Aortic smooth muscle cell (primary cell): ENCODE data around the gene IFI27. TPM values are rescaled to one million over a fixed set of nuclear protein-coding genes. Genes with fewer than 3 reads are reported as not detected.

Experiments used
- total RNA-seq: library from RNA; depleted of rRNA; stranded (reverse); fragments of >200 nt; gene quantifications from 2 replicates; pipeline ENCODE4 v1.2.3, GENCODE V29; 2014

Gene IFI27
- total RNA-seq: 10.0 and 17.7 TPM in 2 replicates

DNA sequence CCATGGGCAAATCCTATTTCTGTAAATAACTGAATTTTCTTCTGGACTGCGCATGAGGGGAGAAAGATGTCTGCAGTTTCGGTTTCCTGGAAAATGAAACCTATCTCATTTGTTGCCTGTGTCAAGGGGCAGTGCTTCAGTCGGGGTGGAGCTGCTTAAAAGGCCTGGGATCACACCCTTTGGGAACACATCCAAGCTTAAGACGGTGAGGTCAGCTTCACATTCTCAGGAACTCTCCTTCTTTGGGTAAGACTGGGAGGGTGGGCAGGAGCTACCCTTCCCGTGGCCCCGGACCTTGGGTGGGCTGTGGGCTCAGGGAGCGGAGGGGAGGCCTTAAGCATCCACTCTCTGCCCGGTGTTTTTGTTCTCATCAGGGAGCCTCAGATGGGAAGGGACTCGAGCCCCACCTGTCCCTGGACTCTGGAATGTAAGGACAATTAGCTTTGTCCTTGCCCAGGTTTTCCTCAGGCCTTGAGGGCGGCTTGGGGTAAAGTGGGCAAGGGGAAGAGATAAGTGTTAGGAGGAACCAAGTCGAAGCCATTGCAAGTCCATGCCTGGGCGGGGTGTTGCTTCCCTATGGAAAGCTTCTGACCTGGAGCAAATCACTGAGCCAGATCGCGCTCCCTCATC is at the start of gene IFI27:
Gene IFI27, plus strand, starts transcription at position 185 of the 630 bp plus-strand sequence.

DNA sequence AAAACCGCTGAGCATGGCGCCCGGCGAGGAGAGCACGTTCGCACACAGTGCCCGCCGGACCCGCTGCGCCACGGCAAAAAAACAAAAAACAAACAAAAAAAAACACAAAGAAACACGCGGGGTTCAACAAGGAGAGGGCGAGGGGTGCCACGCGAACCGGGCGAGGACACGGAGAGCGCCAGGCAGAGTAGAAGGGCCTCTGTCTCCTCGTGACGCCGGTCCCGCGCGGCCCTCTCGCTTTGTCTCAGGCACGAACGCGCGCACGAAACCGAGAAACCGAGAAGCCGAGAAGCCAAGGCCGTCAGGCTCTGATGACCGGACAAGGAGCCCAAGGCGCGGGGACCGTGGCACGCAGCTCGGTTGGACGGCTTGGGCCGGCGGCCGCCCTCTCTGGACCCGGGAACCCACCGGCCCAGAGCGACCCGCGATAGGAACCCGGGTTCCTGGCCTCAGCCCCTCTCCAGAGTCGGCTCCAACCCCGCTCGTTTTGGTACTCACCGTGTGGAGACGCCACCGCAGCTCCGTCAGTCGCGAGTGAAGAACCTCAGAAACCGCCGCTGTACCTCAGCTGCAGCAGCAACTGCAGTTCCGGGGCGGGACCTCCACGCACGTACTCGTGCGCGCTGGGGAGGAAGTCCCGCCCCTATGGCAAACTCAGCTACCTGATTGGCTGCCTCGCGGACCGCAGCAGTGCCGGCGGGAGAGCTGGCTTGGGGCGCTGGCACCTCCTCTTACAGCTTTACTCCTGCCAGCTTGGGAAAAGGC is 29.7 kb upstream of the IFI27 start, which contains the start of the genes DDX24 and IFI27L1:
Gene DDX24, minus strand, starts transcription at position 582 of the 765 bp plus-strand sequence. CDS start 1,460 bp downstream, outside the sequence.
Gene IFI27L1, plus strand, starts transcription at position 690 of the 765 bp plus-strand sequence. CDS start 15,628 bp downstream, outside the sequence.

DNA sequence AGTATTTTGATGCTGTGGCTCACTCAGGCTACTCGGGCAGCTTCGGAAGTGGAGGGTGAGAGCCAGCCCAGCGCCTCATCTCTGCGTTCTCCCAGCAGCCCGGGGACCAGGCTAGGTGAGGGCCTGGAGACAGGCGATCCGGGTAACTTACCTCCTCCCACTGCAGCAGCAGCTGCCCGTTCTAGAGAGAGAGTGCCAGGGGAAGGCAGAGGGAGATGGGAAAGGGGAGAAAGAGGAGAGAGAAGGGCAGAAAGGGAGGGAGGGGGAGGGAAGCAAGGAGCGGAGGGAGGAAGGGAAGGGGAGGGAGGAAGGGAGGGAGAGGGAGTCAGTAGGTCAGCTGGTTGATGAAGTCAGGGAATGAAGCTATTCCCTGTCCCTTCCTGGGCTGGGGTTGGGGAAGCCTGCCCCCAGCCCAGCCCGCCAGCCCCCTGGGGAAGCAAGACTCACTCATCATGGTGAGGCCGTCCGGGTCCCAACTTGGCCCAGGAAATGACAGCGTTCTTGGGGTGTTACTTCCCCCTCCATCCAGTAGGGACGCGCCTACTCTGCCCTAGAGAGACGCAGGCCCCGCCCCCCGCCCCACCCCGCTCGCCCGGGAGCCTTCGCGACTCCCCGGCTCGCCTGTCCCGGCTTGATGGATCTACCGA is 18.7 kb downstream of the IFI27 start, which contains the start of gene IFI27L2:
Gene IFI27L2, minus strand, starts transcription at position 494 of the 647 bp plus-strand sequence. Its CDS starts 40 bp downstream, at position 454.

Other genes starting within 250 kb of the IFI27 start
- not detected in 2 replicates for gene FAM181A, start 183.4 kb upstream of the IFI27 start, total RNA-seq
- gene ASB2, start 134.2 kb upstream of the IFI27 start, total RNA-seq: 0.40 and 0.56 TPM in 2 replicates
- gene CCDC197, start 113.4 kb upstream of the IFI27 start, total RNA-seq: not detected in 2 replicates
- 0.53 and 1.2 TPM in 2 replicates for gene OTUB2, start 84.4 kb upstream of the IFI27 start, total RNA-seq
- gene DDX24, start 29.5 kb upstream of the IFI27 start, total RNA-seq: 139 and 145 TPM in 2 replicates
- 18.5 and 31.4 TPM in 2 replicates for gene IFI27L1, start 29.4 kb upstream of the IFI27 start, total RNA-seq
- 192 and 248 TPM in 2 replicates for gene IFI27L2, start 18.9 kb downstream of the IFI27 start, total RNA-seq
- gene PPP4R4, start 63.6 kb downstream of the IFI27 start, total RNA-seq: 0.06 TPM in 1 of 2 replicates, not detected in the other
- gene SERPINA10, start 182.5 kb downstream of the IFI27 start, total RNA-seq: not detected in 2 replicates
- 0.06 TPM in 1 of 2 replicates, not detected in the other for gene SERPINA6, start 212.6 kb downstream of the IFI27 start, total RNA-seq